ENCODE measurements around the gene PDZRN3.

DNA sequence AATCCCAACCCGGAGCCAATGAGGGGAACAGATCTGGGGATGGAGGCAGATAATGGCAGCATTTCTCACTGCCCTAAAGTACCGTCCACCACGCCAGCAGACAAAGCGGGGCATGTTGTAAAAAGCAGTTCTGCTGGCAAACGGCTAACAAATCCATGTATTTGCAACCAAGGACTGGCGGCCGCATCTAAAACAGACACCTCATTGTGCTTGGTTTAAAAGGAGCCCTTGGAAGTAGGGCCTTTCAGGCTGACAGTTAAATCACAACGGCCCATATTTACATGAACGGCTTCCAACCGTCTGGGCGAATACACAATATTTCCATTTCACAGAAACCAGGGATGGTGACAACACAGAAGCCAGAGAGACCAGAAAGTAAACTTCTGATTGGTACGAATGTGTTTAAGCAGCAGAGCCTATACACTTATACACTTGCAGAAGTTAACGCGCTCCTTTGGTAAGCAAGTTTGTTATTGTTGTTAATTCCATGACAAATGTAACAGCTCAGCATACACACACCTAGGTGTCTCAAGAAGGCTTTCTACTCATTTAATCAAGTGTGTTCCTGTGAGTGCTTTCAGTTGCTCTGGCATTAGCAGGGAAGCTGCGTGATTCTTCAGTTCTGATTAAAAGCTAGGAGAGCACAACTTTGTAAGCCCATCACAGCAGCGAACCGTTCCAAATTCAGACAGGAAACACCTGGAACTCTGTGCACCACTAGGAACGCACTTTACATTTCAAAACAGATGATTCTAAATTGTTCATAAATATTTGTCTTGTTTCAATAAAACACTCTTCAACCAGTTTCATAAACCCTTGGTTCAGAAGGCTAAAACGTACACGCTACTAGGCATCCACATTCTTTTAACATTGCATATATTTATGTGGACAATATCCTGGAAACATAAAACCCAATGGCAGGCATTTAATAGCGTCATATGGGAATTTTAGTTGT is 112.9 kb downstream of the PDZRN3 start:
- TF ChIP-seq CTCF (IDR thresholded peaks at IDR 0.05; ENCODE audit: insufficient read depth, low read length) (no peak), GABPA (IDR thresholded peaks at IDR 0.05; ENCODE audit: low read depth) (no peak), POLR2AphosphoS5 (IDR thresholded peaks at IDR 0.05; ENCODE audit: low read depth) (no peak), SPI1 (IDR thresholded peaks at IDR 0.05; ENCODE audit: borderline replicate concordance, low read depth) (no peak)
- TF ChIP-seq, protein P1, sequence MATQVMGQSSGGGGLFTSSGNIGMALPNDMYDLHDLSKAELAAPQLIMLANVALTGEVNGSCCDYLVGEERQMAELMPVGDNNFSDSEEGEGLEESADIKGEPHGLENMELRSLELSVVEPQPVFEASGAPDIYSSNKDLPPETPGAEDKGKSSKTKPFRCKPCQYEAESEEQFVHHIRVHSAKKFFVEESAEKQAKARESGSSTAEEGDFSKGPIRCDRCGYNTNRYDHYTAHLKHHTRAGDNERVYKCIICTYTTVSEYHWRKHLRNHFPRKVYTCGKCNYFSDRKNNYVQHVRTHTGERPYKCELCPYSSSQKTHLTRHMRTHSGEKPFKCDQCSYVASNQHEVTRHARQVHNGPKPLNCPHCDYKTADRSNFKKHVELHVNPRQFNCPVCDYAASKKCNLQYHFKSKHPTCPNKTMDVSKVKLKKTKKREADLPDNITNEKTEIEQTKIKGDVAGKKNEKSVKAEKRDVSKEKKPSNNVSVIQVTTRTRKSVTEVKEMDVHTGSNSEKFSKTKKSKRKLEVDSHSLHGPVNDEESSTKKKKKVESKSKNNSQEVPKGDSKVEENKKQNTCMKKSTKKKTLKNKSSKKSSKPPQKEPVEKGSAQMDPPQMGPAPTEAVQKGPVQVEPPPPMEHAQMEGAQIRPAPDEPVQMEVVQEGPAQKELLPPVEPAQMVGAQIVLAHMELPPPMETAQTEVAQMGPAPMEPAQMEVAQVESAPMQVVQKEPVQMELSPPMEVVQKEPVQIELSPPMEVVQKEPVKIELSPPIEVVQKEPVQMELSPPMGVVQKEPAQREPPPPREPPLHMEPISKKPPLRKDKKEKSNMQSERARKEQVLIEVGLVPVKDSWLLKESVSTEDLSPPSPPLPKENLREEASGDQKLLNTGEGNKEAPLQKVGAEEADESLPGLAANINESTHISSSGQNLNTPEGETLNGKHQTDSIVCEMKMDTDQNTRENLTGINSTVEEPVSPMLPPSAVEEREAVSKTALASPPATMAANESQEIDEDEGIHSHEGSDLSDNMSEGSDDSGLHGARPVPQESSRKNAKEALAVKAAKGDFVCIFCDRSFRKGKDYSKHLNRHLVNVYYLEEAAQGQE (IDR thresholded peaks at IDR 0.05; ENCODE audit: insufficient replicate concordance, low read depth), result no peak
